Colonic mucosa (tissue), 4 donors: Measurements from ENCODE around the gene CCDC174. TPM values are rescaled to one million over a fixed set of nuclear protein-coding genes. Genes with fewer than 3 reads are reported as not detected.

Experiments used
- DNase-seq: peaks from one replicate; pipeline ENCODE4 v3.0.0-alpha.2; 2020
- H3K27ac ChIP-seq: fragments of 200-600 bp; one replicate; pipeline ENCODE4 v1.8.0; 2021
- H3K27me3 ChIP-seq: fragments of 200-600 bp; one replicate; pipeline ENCODE4 v1.8.0; 2021
- H3K36me3 ChIP-seq: fragments of 200-600 bp; one replicate; pipeline ENCODE4 v1.8.0; 2021
- H3K4me1 ChIP-seq: fragments of 200-600 bp; one replicate; pipeline ENCODE4 v1.8.0; 2021; ENCODE audit warnings: mild to moderate bottlenecking
- H3K4me3 ChIP-seq: fragments of 200-600 bp; one replicate; pipeline ENCODE4 v1.8.0; 2021
- H3K9ac ChIP-seq, 2 donors: one replicate each; pipeline ENCODE4 v1.7.0; 2013; ENCODE audit warnings: control low read depth in 2 of 2, low read depth in 2 of 2, low read length in 2 of 2
- H3K9me3 ChIP-seq: fragments of 200-600 bp; one replicate; pipeline ENCODE4 v1.8.0; 2021
- intact Hi-C: fragments of 100-400 bp; cut with DNase I; formaldehyde crosslinking; loops from one replicate; pipeline ENCODE4 v1.14.1; 2022
- total RNA-seq, 2 donors: library from RNA; stranded (reverse); fragmentation: NEBNext Ultra II Directional in 1 of 2; extraction: Animal tissue kit (Norgen Biotek cat#: 25700) in 1 of 2; gene quantifications; one replicate each; pipeline ENCODE4 v1.2.1, GENCODE V29; 2021
- TF ChIP-seq, protein P1 (sequence below): fragments of 200-600 bp; IDR thresholded peaks from one replicate; pipeline ENCODE4 v1.8.0; 2022; ENCODE audit warnings: antibody characterized with exemption, mild to moderate bottlenecking
- donor health status: healthy.
- donor health status: DM: no; HTN: no; CAD: no.
- donor health status: DM: no; HTN: no; CAD: no.

Gene CCDC174
- total RNA-seq, 2 donors from 2014 or later, result 15.4 to 17.9 TPM

- no peak for DNase-seq
- no peak overlapping the region for H3K9ac ChIP-seq
- H3K4me1 ChIP-seq, result no peaks in the 10 kb centered on the region
- H3K36me3 ChIP-seq, result no peaks in the 10 kb centered on the region
- H3K4me3 ChIP-seq, result no peak overlapping the region
- no peaks in the 10 kb centered on the region for H3K9me3 ChIP-seq
- H3K27me3 ChIP-seq, result no peaks in the 10 kb centered on the region
- TF ChIP-seq, protein P1, sequence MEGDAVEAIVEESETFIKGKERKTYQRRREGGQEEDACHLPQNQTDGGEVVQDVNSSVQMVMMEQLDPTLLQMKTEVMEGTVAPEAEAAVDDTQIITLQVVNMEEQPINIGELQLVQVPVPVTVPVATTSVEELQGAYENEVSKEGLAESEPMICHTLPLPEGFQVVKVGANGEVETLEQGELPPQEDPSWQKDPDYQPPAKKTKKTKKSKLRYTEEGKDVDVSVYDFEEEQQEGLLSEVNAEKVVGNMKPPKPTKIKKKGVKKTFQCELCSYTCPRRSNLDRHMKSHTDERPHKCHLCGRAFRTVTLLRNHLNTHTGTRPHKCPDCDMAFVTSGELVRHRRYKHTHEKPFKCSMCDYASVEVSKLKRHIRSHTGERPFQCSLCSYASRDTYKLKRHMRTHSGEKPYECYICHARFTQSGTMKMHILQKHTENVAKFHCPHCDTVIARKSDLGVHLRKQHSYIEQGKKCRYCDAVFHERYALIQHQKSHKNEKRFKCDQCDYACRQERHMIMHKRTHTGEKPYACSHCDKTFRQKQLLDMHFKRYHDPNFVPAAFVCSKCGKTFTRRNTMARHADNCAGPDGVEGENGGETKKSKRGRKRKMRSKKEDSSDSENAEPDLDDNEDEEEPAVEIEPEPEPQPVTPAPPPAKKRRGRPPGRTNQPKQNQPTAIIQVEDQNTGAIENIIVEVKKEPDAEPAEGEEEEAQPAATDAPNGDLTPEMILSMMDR, result no peak
- intact Hi-C loops, result no loop called here
- H3K27ac ChIP-seq, result no peak overlapping the region
Observed at GRCh38 chr3:14633417-14633816, 18.1 kb upstream of the CCDC174 start.

GRCh38 chr3:14633819-14634424 is 17.6 kb upstream of the CCDC174 start:
- peak; percentile 50 for DNase-seq
- no peak overlapping the region for H3K27ac ChIP-seq
- no peaks in the 10 kb centered on the region for H3K36me3 ChIP-seq
- no peaks in the 10 kb centered on the region for H3K4me1 ChIP-seq
- no peak overlapping the region for H3K9ac ChIP-seq
- TF ChIP-seq, protein P1, result peak; percentile 63
- H3K4me3 ChIP-seq, result no peak overlapping the region
- no peaks in the 10 kb centered on the region for H3K27me3 ChIP-seq
- no peaks in the 10 kb centered on the region for H3K9me3 ChIP-seq
- intact Hi-C loops, result no loop called here

- no peaks in the 10 kb centered on the region for H3K9me3 ChIP-seq
- intact Hi-C loops, result no loop called here
- H3K4me1 ChIP-seq, result no peaks in the 10 kb centered on the region
- TF ChIP-seq, protein P1, result no peak
- H3K4me3 ChIP-seq, result no peak overlapping the region
- H3K27ac ChIP-seq, result no peak overlapping the region
- no peaks in the 10 kb centered on the region for H3K27me3 ChIP-seq
- no peak for DNase-seq
- no peak overlapping the region for H3K9ac ChIP-seq
- H3K36me3 ChIP-seq, result no peaks in the 10 kb centered on the region
Observed at GRCh38 chr3:14634763-14635400, 16.7 kb upstream of the CCDC174 start.

DNA sequence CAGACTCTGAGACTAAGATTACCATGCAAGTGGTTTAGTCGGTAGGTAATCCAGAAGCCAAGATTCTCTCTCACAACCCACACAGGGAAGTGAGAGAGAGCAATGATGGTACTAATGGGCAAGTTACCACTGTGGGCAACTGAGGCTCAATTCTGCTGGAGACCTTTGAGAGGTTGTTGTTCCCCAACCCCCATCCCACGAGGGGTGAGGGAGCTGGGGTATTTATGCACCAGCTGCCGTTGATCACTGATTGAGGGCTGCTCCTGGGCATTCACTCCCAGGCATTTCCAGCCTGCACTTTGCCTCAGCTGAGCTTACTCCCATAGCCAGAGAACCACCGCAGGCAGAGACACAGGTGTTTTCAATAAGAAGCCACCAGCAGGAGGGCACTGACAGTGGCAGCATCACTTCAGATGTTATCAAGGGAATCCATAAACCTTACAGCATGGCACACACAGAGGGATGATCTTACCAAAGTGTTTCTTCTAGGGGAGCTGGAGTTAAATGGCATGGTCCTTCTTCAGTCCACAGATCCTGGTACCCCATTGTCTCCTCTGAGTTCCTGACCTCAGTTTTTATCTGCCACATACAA is 15.0 kb upstream of the CCDC174 start:
- intact Hi-C loops, result no loop called here
- Histone ChIP-seq H3K9ac (no peak overlapping the region), H3K4me3 (no peak overlapping the region), H3K27me3 (no peaks in the 10 kb centered on the region), H3K9me3 (no peaks in the 10 kb centered on the region), H3K36me3 (no peaks in the 10 kb centered on the region), H3K4me1 (no peaks in the 10 kb centered on the region), H3K27ac (no peak overlapping the region)
- TF ChIP-seq, protein P1, result no peak
- DNase-seq, result no peak

GRCh38 chr3:14640157-14640562 is 11.4 kb upstream of the CCDC174 start:
- Histone ChIP-seq H3K4me1 (no peaks in the 10 kb centered on the region), H3K27ac (no peak overlapping the region), H3K9ac (no peak overlapping the region), H3K9me3 (no peaks in the 10 kb centered on the region), H3K27me3 (no peaks in the 10 kb centered on the region), H3K36me3 (no peaks in the 10 kb centered on the region), H3K4me3 (no peak overlapping the region)
- intact Hi-C loops, result no loop called here
- TF ChIP-seq, protein P1, result no peak
- no peak for DNase-seq
